A673 (cell line): ENCODE data around the gene ERAL1. TPM values are rescaled to one million over a fixed set of nuclear protein-coding genes. Genes with fewer than 3 reads are reported as not detected.

Experiments used
- BruUV-seq: library from RNA; stranded (reverse); fragments of 400-500 nt; replicated peaks from 2 replicates; lab custom pipeline; 2021; lab: Mats Ljungman, UMichigan
- CTCF ChIA-PET: fragments of 300-600 bp; sonication (Branson Sonifier 250); formaldehyde crosslinking; loops from one replicate; lab custom pipeline; 2022; ENCODE audit warnings: antibody characterized with exemption; lab: Charles Lee
- POLR2A ChIA-PET: fragments of 300-600 bp; sonication (Branson Sonifier 250); formaldehyde crosslinking; loops from one replicate; lab custom pipeline; 2022; ENCODE audit warnings: antibody characterized with exemption; ENCODE audit not compliant: low non-redundant PET; lab: Charles Lee
- DNase-seq: peaks from one replicate; pipeline ENCODE4 v3.0.0-alpha.2; 2015; ENCODE audit warnings: low spot score
- H3K27ac ChIP-seq: fragments of 200-600 bp; sonication (generic); 2 replicates; pipeline ENCODE4 v1.5.1; 2016; ENCODE audit warnings: mixed run types, low read depth, mild to moderate bottlenecking, mixed read lengths, antibody characterized with exemption, low read length; ENCODE audit not compliant: poor library complexity, severe bottlenecking
- H3K27me3 ChIP-seq: fragments of 200-600 bp; sonication (generic); replicated peaks from 2 replicates; pipeline ENCODE4 v1.6.1; 2017; ENCODE audit warnings: mixed run types, low read depth, mild to moderate bottlenecking, mixed read lengths, antibody characterized with exemption, low read length; ENCODE audit not compliant: insufficient read depth, poor library complexity
- H3K36me3 ChIP-seq: fragments of 200-600 bp; sonication (generic); 2 replicates; pipeline ENCODE4 v1.6.1; 2016; ENCODE audit warnings: mixed run types, mild to moderate bottlenecking, mixed read lengths, antibody characterized with exemption, low read length; ENCODE audit not compliant: insufficient read depth, poor library complexity, severe bottlenecking
- H3K4me1 ChIP-seq: fragments of 200-600 bp; sonication (generic); 2 replicates; pipeline ENCODE4 v1.6.1; 2017; ENCODE audit warnings: mixed run types, mild to moderate bottlenecking, mixed read lengths, antibody characterized with exemption, low read length; ENCODE audit not compliant: insufficient read depth, poor library complexity, severe bottlenecking
- H3K4me3 ChIP-seq: fragments of 200-600 bp; sonication (generic); 2 replicates; pipeline ENCODE4 v1.5.1; 2016; ENCODE audit warnings: low read depth, mixed run types, mild to moderate bottlenecking, mixed read lengths, low read length; ENCODE audit not compliant: poor library complexity, severe bottlenecking
- H3K9me3 ChIP-seq: fragments of 200-600 bp; sonication (generic); 2 replicates; pipeline ENCODE4 v1.6.1; 2016; ENCODE audit warnings: mixed run types, low read depth, mild to moderate bottlenecking, mixed read lengths, antibody characterized with exemption, low read length; ENCODE audit not compliant: poor library complexity, severe bottlenecking
- EZH2 ChIP-seq: fragments of 200-600 bp; sonication (generic); IDR thresholded peaks from 2 replicates; pipeline ENCODE4 v1.6.1; 2017; ENCODE audit warnings: borderline replicate concordance, low read depth, mild to moderate bottlenecking, mixed read lengths, antibody characterized with exemption, low read length; ENCODE audit not compliant: poor library complexity, severe bottlenecking
- intact Hi-C: fragments of 100-400 bp; cut with micrococcal nuclease; formaldehyde crosslinking; loops from one replicate; pipeline ENCODE4 v1.10.0; 2022; ENCODE audit not compliant: unreplicated experiment
- total RNA-seq: library from RNA; stranded (reverse); gene quantifications from 2 replicates; pipeline ENCODE4 v1.2.3, GENCODE V29; 2021
- TF ChIP-seq, protein P1 (sequence below): fragments of 300-800, 200-600 bp; sonication (generic); conservative IDR thresholded peaks from 2 replicates; pipeline ENCODE4 v1.5.1; 2017; ENCODE audit warnings: low read depth, mild to moderate bottlenecking, antibody characterized with exemption, low read length, moderate library complexity, mixed read lengths

Gene ERAL1
- total RNA-seq, 1 experiment from 2014 or later: 80.5 TPM

DNA sequence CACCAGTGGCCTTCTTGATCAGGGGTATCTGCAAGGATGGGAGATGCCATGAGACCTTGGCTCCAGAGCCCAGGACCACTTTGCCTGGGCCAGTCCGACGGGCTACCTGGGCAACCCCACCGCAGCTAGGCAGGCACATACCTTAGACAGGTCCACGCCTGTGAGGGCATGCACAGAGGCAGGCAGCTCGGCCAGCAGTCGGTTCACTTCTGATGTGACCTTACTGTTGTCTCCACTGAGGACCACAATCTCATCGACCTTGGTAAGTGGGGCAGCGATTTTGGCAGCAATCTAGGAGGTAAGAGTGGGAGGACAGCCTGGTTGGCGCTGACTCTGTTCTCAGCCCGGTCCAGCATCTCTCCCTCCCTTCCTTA, 25.7 kb downstream of the ERAL1 start:
- intact Hi-C loops: no loop called here
- H3K4me1 ChIP-seq: no peaks in the 10 kb centered on the region
- no peak for DNase-seq
- H3K9me3 ChIP-seq: no peaks in the 10 kb centered on the region
- no peaks in the 10 kb centered on the region for H3K27me3 ChIP-seq
- H3K36me3 ChIP-seq: peaks cover 28% of the 10 kb centered on the region
- TF ChIP-seq EZH2: no peak
- TF ChIP-seq, protein P1, sequence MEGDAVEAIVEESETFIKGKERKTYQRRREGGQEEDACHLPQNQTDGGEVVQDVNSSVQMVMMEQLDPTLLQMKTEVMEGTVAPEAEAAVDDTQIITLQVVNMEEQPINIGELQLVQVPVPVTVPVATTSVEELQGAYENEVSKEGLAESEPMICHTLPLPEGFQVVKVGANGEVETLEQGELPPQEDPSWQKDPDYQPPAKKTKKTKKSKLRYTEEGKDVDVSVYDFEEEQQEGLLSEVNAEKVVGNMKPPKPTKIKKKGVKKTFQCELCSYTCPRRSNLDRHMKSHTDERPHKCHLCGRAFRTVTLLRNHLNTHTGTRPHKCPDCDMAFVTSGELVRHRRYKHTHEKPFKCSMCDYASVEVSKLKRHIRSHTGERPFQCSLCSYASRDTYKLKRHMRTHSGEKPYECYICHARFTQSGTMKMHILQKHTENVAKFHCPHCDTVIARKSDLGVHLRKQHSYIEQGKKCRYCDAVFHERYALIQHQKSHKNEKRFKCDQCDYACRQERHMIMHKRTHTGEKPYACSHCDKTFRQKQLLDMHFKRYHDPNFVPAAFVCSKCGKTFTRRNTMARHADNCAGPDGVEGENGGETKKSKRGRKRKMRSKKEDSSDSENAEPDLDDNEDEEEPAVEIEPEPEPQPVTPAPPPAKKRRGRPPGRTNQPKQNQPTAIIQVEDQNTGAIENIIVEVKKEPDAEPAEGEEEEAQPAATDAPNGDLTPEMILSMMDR: no peak
- H3K4me3 ChIP-seq: no peak overlapping the region
- CTCF ChIA-PET: no interaction called here
- POLR2A ChIA-PET: no interaction called here
- no TSS peak for BruUV-seq
- no peak overlapping the region for H3K27ac ChIP-seq

DNA sequence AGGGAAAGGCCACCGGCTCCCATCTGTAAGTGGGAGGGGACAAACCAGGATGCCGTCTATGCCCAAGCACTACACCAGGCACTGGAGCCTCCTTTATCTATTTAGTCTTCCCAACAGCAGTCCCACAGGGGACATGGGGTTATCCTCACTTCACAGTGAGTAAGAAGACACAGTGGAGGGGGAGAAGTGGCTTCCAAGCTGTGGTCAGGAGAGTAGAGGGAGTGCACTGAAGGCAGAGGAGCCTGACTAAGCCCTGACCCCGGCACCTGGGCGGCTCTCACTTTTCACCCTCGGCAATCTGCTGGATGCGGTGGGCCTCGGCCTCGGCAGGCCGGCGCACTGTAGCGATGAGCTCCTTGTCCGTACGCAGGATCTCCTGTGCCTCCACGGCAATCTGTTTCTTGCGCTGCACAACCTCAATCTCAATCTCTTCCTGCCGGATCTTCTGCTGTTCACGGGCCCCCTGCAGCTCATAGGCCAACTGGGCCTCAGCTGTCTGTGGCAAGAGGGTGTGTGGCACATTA, 26.8 kb downstream of the ERAL1 start:
- H3K4me1 ChIP-seq: no peaks in the 10 kb centered on the region
- intact Hi-C loops: no loop called here
- no peak for TF ChIP-seq EZH2
- TF ChIP-seq, protein P1: no peak
- DNase-seq: no peak
- no peaks in the 10 kb centered on the region for H3K9me3 ChIP-seq
- ChIA-PET CTCF (no interaction called here), POLR2A (no interaction called here)
- no peaks in the 10 kb centered on the region for H3K27me3 ChIP-seq
- peaks cover 28% of the 10 kb centered on the region for H3K36me3 ChIP-seq
- no TSS peak for BruUV-seq
- H3K27ac ChIP-seq: no peak overlapping the region
- H3K4me3 ChIP-seq: no peak overlapping the region

DNA sequence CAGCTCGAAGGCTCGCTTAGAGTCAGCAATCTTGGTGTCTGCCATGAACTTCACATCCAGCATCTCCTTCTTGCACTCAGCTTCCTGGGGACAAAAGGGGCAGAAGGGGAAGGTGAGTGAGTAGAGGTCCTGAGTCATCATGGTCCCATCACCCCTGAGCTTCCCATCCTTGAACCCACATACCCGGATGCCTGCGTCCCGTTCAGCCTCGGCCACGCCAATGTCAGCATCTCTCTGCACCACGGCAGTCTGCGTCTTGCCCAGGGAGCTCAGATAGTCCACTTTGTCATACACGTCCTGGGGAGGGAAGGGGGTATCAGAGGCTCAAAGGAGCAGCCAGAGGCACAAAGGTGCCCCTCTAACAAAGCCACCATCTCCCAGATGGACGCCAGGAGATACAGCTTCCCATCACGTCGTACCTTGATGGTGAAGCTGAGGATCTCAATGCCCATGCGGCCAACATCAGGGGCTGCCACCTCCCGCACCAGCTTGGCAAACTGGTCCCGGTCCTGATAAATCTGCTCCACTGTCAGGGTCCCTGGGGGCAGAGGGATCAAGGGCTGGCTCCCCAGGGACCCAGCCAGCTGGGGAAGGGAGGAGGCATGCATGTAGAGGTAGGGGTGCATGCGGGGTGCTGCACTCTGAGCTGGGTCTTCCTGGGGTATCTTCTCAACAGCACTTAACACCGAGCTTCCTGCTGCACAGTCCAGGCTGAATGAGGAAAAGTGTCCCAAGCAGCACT, 27.5 kb downstream of the ERAL1 start:
- H3K4me3 ChIP-seq: no peak overlapping the region
- POLR2A ChIA-PET: no interaction called here
- intact Hi-C loops: no loop called here
- TF ChIP-seq, protein P1: no peak
- no peak for TF ChIP-seq EZH2
- no peak overlapping the region for H3K27ac ChIP-seq
- no peaks in the 10 kb centered on the region for H3K27me3 ChIP-seq
- H3K36me3 ChIP-seq: peaks cover 28% of the 10 kb centered on the region
- no TSS peak for BruUV-seq
- DNase-seq: no peak
- no peaks in the 10 kb centered on the region for H3K9me3 ChIP-seq
- CTCF ChIA-PET: no interaction called here
- no peaks in the 10 kb centered on the region for H3K4me1 ChIP-seq
